Measurements from ENCODE around the gene TRIM47. TPM values are rescaled to one million over a fixed set of nuclear protein-coding genes. Genes with fewer than 3 reads are reported as not detected.
A peak's percentile ranks its signal among the peaks of the same experiment; 100 is the strongest.

TRIM47 gene
- total and polyA plus RNA-seq, 2 of the 13 experiments (the other 11 are each of a cell fraction or from before 2014, with no cell fraction given): 33.5 to 82.0 TPM

DNA sequence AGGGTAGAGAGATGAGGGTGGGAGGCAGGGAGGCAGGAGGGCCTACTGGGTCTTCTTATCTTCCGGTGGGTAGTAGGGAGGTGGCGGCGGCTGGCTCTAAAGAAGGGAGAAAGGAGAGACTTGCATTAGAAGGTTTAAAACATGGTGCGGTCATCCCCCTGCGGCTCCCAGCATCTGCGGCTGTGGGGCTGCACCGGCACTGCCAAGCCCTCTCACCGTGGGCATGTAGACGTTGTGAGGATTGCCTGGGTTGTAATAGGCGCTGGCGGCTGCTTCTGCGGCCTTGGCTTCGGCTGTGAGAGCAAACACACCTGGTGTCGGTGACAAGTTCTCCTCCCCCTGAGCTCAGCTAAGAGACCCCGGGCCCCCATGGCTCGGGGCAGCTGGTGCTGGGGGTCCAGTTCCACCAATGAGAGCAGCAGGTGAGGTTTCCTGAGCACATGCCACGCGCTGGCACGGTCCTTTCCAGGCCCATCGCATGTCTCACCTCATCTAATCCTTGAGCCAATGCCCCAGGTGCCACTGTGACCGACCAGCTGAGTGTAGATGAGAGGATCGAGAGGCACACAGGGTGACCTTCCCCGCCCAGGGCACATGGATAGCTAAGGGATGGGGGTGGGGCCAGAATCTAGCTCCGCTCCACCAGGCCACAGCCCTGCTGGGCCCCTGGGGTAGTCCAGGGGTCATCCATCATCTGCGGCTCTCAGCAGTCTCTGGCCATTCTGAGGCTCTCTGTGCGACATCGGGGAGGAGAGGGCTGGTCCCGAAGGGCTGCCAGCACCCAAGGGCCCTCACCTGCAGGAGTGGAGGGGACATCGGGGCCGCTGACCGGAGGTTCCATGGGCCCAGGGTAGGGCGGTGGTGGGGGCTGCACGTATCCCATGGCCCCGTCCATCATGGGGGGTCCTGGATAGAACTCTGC lies 31.4 kb downstream of the TRIM47 start (continued):
- TF ChIP-seq, protein P1, sequence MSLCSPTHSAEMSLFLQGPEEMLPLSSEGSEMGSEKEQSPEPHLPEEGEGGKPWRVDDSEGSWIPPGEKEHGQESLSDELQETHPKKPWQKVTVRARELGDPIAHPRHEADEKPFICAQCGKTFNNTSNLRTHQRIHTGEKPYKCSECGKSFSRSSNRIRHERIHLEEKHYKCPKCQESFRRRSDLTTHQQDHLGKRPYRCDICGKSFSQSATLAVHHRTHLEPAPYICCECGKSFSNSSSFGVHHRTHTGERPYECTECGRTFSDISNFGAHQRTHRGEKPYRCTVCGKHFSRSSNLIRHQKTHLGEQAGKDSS (CRISPR knock-in tag; IDR thresholded peaks at IDR 0.05; ENCODE audit: borderline replicate concordance, low read depth): peak; percentile 68; the same call in 1 of the 2 replicates
- TF ChIP-seq ZNF333 (CRISPR knock-in tag; IDR thresholded peaks at IDR 0.05; ENCODE audit: borderline replicate concordance): 0 out of 2 replicates have a peak, but pooled peaks have one; percentile 83
- TF ChIP-seq, protein P2, sequence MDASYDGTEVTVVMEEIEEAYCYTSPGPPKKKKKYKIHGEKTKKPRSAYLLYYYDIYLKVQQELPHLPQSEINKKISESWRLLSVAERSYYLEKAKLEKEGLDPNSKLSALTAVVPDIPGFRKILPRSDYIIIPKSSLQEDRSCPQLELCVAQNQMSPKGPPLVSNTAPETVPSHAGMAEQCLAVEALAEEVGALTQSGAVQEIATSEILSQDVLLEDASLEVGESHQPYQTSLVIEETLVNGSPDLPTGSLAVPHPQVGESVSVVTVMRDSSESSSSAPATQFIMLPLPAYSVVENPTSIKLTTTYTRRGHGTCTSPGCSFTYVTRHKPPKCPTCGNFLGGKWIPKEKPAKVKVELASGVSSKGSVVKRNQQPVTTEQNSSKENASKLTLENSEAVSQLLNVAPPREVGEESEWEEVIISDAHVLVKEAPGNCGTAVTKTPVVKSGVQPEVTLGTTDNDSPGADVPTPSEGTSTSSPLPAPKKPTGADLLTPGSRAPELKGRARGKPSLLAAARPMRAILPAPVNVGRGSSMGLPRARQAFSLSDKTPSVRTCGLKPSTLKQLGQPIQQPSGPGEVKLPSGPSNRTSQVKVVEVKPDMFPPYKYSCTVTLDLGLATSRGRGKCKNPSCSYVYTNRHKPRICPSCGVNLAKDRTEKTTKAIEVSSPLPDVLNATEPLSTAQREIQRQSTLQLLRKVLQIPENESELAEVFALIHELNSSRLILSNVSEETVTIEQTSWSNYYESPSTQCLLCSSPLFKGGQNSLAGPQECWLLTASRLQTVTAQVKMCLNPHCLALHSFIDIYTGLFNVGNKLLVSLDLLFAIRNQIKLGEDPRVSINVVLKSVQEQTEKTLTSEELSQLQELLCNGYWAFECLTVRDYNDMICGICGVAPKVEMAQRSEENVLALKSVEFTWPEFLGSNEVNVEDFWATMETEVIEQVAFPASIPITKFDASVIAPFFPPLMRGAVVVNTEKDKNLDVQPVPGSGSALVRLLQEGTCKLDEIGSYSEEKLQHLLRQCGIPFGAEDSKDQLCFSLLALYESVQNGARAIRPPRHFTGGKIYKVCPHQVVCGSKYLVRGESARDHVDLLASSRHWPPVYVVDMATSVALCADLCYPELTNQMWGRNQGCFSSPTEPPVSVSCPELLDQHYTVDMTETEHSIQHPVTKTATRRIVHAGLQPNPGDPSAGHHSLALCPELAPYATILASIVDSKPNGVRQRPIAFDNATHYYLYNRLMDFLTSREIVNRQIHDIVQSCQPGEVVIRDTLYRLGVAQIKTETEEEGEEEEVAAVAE (CRISPR knock-in tag; IDR thresholded peaks at IDR 0.05; ENCODE audit: borderline replicate concordance): peak; percentile 32; the same call in 1 of the 2 replicates
- peak; percentile 68; the same call in 1 of the 2 replicates for TF ChIP-seq ZNF766 (CRISPR knock-in tag; IDR thresholded peaks at IDR 0.05; ENCODE audit: borderline replicate concordance)
- no peak for TF ChIP-seq PAWR (CRISPR knock-in tag; IDR thresholded peaks at IDR 0.05; ENCODE audit: borderline replicate concordance)
- peak; percentile 51; the same call in 1 of the 2 replicates for TF ChIP-seq PHF8 (CRISPR knock-in tag; IDR thresholded peaks at IDR 0.05)
- TF ChIP-seq ARID2 (CRISPR knock-in tag; IDR thresholded peaks at IDR 0.05; ENCODE audit: borderline replicate concordance): no peak
- no peak for TF ChIP-seq ZNF354B (CRISPR knock-in tag; IDR thresholded peaks at IDR 0.05)
- TF ChIP-seq, protein P3, sequence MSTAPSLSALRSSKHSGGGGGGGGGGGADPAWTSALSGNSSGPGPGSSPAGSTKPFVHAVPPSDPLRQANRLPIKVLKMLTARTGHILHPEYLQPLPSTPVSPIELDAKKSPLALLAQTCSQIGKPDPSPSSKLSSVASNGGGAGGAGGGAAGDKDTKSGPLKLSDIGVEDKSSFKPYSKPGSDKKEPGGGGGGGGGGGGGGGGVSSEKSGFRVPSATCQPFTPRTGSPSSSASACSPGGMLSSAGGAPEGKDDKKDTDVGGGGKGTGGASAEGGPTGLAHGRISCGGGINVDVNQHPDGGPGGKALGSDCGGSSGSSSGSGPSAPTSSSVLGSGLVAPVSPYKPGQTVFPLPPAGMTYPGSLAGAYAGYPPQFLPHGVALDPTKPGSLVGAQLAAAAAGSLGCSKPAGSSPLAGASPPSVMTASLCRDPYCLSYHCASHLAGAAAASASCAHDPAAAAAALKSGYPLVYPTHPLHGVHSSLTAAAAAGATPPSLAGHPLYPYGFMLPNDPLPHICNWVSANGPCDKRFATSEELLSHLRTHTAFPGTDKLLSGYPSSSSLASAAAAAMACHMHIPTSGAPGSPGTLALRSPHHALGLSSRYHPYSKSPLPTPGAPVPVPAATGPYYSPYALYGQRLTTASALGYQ (CRISPR knock-in tag; IDR thresholded peaks at IDR 0.05): peak; percentile 97
- no peak for TF ChIP-seq POLR2AphosphoS2 (IDR thresholded peaks at IDR 0.05; ENCODE audit: low read depth, low read length)
- no peak for TF ChIP-seq ZNF337 (CRISPR knock-in tag; IDR thresholded peaks at IDR 0.05; ENCODE audit: borderline replicate concordance, low read depth)
- TF ChIP-seq, protein P4, sequence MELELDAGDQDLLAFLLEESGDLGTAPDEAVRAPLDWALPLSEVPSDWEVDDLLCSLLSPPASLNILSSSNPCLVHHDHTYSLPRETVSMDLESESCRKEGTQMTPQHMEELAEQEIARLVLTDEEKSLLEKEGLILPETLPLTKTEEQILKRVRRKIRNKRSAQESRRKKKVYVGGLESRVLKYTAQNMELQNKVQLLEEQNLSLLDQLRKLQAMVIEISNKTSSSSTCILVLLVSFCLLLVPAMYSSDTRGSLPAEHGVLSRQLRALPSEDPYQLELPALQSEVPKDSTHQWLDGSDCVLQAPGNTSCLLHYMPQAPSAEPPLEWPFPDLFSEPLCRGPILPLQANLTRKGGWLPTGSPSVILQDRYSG (CRISPR knock-in tag; IDR thresholded peaks at IDR 0.05): no peak
- TF ChIP-seq ZNF746 (CRISPR knock-in tag; IDR thresholded peaks at IDR 0.05): peak; percentile 65; the same call in 1 of the 2 replicates
- TF ChIP-seq NBN (conservative IDR thresholded peaks at IDR 0.05): no peak
- TF ChIP-seq GFI1 (CRISPR knock-in tag; IDR thresholded peaks at IDR 0.05; ENCODE audit: borderline replicate concordance): peak; percentile 87
- TF ChIP-seq, protein P5, sequence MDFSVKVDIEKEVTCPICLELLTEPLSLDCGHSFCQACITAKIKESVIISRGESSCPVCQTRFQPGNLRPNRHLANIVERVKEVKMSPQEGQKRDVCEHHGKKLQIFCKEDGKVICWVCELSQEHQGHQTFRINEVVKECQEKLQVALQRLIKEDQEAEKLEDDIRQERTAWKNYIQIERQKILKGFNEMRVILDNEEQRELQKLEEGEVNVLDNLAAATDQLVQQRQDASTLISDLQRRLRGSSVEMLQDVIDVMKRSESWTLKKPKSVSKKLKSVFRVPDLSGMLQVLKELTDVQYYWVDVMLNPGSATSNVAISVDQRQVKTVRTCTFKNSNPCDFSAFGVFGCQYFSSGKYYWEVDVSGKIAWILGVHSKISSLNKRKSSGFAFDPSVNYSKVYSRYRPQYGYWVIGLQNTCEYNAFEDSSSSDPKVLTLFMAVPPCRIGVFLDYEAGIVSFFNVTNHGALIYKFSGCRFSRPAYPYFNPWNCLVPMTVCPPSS (IDR thresholded peaks at IDR 0.05): no peak

Data from HepG2 (cell line).